Sigmoid colon (tissue), 4 donors: ENCODE measurements around the gene ZNF385C.

Experiments used
- CTCF ChIP-seq, 4 experiments: fragments of 450-650 bp in 3 of 4; fragments of 200-600 bp in 1 of 4; IDR thresholded peaks; one replicate each; pipeline ENCODE4 v1.5.1; 2016 to 2019; ENCODE audit warnings: antibody characterized with exemption in 4 of 4, mild to moderate bottlenecking in 3 of 4, moderate library complexity in 2 of 4
- EP300 ChIP-seq, 4 donors: sonication (generic); formaldehyde crosslinking; IDR thresholded peaks; one replicate each; pipeline ENCODE4 v1.6.1; 2017; ENCODE audit warnings: antibody characterized with exemption in 4 of 4
- POLR2A ChIP-seq, 2 donors: fragments of 450-650 bp; IDR thresholded peaks; one replicate each; pipeline ENCODE4 v1.6.1; 2016; ENCODE audit warnings: antibody characterized with exemption in 2 of 2, mild to moderate bottlenecking in 2 of 2, moderate library complexity in 2 of 2
- POLR2AphosphoS5 ChIP-seq, 4 donors: sonication (generic); formaldehyde crosslinking; IDR thresholded peaks; one replicate each; pipeline ENCODE4 v1.6.1; 2017; ENCODE audit warnings: antibody characterized with exemption in 4 of 4

GRCh38 chr17:42120161-42120769, 22.0 kb upstream of the ZNF385C start:
- TF ChIP-seq CTCF (IDR thresholded peaks at IDR 0.05) = no peak
- TF ChIP-seq POLR2A (IDR thresholded peaks at IDR 0.05) = no peak
- no peak for TF ChIP-seq POLR2AphosphoS5 (IDR thresholded peaks at IDR 0.05)
- no peak for TF ChIP-seq EP300 (IDR thresholded peaks at IDR 0.05)
